GM21576 (cell line): ENCODE results near the gene SLC27A2.
A peak's percentile ranks its signal among the peaks of the same experiment; 100 is the strongest.

Experiments used
- ATAC-seq: cut with Tn5 transposase; IDR thresholded peaks from one replicate; pipeline ENCODE4 v1.9.1; 2021; ENCODE audit warnings: mild to moderate bottlenecking, moderate library complexity; ENCODE audit not compliant: unreplicated experiment

SLC27A2 gene

DNA sequence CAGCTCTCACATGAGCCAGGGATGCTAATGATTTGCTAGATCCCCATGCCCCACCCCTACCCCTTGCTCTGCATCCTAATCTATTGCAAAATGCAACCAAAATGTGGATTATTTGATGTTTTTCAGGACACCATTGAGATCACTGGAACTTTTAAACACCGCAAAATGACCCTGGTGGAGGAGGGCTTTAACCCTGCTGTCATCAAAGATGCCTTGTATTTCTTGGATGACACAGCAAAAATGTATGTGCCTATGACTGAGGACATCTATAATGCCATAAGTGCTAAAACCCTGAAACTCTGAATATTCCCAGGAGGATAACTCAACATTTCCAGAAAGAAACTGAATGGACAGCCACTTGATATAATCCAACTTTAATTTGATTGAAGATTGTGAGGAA is 53.8 kb downstream of the SLC27A2 start:
- no peak for ATAC-seq

DNA sequence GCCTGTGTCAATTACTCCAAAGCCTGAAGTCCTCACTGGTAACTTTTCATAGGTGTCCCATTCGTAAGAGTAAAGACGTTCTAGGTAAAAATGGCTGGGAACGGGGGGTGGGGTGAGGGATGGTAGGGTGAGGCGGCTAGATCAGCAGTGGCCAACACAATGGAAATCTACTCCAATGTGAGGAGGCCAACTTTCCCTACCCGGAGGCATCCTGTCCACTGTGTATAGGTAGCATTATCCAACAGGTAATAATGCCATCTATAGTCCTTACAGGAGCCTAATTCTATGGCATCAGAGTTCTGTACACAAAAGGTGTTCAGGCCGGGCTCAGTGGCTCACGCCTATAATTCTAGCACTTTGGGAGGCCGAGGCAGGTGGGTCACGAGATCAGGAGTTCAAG is 54.4 kb downstream of the SLC27A2 start:
- ATAC-seq: no peak

DNA sequence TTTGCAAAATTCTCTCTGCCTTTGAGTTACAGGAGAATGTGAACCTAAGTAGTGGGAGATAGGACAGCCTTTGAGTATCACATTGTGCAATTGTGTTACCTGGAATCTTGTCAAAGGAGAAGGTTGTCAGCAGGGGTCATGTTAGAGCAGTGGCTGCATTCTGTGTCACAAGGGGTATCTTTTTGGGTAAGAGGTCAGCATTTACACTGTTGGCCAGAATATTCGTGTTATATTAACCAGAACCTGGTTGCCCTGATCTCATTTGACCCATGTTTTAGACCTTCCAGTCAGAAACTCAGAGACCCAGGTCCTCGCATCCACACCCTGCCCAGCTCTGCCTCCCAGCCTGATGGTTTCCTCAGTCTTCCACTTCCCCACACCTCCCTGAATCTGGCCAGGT is 56.3 kb downstream of the SLC27A2 start:
- no peak for ATAC-seq

DNA sequence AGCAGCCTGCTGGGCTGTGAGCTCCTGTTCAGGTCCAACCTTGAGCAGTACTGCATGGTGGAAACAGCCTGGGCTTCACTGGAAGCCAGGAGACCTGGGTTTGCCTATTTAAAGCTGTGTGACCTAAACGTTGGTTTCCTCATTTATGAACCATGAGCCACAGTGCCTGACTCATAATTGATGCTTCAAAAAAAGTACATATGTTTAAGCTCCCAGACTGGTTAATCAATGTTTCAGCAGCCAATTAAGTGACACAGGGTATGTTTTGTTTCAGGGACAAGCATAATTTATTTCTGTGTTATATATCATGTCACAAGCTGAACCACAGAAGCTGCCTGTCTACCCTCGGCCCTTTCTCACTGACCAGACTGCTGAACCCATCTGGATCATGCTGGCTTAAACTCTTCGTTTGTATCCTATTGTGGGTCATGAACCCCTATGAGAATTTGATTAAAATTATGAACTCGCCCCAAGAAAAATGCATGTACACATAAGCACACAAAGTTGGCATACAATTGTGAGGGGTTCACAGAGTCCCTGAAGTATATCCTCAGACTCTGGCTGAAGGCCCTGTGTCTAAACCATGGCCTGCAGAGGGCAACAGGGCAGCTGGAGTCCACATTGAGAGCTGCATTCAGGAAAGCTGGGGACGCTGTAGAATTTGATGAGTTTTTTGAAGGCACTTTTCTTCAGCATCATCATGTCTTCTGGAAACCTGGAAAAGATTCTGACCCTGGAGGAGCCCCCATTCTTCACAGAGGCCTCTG is 59.9 kb downstream of the SLC27A2 start:
- no peak for ATAC-seq

DNA sequence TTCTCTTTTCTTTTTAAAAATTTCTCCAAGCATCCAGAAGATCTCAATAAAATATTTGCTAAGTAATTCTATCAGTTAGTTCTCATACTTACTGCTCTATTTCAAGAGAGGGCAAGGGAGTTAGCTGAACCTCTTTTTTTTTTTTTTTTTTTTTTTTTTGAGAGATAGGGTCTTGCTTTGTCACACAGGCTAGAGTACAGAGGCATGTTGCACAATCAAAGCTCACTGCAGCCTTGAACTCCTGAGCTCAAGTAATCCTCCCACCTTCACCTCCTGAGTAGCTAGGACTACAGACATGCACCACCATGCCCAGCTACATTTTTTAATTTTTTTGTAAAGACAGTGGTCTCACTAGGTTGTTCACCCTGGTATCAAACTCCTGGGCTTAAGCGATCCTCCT is 62.2 kb downstream of the SLC27A2 start:
- no peak for ATAC-seq

DNA sequence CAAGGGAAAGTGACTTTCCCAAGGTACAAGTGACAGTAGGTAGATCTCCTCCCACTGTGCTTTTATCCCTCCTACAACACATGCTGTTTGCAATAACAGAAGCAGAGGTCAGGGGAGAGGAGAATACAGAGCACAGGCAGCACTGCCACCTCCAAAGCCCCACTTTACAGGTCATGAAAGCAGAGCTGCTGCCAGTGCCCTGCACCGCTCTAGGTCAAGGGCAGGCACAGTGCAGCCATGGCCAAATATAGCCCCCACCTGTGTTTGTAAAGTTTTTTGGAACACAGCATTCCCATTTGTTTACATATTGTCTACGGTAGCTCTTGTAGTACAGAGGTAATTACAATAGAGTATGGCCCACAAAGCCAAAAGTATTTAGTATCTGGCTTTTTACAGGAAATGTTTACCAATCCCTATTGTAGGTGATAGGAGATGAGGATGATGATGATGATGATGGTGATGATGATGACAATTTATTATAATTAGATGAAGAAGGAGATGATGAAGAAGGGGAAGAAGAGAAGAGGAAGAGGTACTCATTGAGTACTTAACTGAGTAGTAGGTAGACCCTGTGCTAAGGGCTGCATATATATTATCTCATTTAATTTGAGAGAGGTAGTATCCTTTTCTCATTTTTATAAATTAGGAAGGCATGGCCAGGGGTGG is 63.1 kb downstream of the SLC27A2 start:
- no peak for ATAC-seq

DNA sequence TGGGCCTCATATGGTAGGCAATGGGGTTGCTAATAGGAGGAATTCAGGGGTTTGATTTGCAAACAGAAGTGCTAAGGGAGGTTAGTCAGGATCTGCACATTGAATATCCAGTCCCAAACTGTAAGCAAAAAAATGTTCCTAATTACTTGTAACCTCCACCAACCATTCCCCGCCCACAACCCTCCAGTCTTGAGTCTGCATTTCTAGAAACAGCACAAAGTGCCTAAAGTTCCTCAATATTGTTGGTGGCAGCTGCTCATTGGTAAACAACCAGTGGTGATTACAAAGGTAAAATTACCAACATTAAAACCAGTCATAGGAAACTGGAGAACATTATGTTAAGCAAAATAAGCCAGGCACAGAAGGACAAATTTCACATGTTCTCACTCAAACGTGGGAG is 64.6 kb downstream of the SLC27A2 start:
- ATAC-seq: no peak

DNA sequence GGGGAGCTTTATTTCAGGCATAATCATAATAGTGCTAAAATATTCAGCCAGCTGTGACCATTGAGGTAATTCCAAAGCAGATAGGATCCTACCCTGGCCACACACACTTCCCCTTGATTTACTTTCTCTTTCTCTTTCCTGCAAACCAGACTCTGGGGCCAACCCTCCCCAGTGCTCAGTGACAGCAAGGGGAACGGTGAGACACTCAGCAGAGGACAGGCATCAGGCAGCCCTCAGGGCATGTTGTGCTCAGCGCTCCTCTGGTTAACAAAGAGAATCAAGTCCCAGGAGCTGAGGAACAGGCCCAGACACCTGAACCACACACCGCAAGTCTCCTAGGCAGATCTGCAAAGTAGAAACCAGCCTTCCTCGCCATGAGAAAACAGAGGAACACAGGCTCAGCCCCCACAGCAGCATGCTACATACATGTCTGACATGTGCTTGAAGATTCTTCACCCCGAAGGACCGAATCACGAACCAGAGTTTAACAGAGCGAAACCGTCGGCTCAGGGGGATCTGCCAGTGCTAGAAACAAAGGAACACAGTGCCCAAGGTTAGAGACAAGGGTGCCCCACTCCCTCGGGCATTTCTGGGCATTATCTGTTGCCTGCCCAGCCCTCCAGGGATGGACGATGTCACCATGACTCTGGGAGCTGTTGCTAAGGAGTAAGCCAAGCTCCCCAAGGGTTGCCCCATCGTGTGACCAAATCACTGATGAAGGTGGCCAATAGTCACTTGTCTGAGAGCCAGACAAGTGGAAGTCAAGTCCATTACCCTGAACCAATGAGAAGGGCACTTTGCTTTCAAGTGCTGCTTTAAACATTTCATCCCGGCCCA is 66.0 kb downstream of the SLC27A2 start:
- ATAC-seq: peak; percentile 99

DNA sequence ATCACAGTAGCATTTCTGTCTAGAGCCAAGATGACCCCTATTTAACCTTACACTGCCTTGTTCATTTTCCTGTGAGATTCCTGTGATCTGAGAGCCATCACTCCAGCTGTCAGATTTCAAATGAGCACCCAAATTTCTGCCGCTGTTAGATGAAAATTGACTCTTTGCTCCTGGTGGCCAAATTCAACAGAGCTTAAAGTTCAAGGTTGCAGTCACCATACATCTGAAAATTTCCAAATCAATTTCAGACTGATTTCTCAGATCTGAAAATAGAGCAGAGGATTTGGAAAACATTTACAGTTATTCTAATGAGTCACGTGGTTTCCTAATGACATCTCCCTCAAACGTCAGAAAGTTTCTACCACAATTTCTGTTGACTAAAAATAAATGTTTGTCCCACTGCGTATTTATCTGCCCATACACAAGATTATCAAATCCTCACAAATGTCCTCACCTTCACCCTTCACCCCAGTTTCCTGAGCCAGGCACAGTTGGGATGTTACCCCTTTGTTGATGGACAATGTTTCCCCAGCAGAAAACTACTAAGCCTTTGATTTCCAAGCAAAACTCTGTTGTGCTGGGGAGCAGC is 67.1 kb downstream of the SLC27A2 start:
- no peak for ATAC-seq

DNA sequence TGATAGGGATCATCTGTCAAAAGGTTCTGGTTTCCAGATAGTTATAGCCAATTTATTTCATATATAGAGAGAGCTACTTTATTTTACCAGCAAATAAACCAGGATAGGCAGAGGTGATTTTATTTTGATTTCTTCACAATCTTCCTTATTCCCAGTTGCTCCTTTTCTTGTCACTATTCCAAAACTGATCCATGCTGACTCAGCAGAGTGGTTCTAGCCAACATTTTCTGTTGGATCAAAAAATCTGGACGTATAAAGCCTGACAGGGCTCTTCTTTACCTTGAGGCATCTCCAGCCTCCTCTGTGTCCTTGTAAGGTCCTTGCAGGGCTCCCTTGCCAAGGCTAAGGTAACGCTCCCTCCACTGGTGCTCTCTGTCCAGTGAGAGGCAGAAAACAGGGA is 67.7 kb downstream of the SLC27A2 start:
- ATAC-seq: no peak

DNA sequence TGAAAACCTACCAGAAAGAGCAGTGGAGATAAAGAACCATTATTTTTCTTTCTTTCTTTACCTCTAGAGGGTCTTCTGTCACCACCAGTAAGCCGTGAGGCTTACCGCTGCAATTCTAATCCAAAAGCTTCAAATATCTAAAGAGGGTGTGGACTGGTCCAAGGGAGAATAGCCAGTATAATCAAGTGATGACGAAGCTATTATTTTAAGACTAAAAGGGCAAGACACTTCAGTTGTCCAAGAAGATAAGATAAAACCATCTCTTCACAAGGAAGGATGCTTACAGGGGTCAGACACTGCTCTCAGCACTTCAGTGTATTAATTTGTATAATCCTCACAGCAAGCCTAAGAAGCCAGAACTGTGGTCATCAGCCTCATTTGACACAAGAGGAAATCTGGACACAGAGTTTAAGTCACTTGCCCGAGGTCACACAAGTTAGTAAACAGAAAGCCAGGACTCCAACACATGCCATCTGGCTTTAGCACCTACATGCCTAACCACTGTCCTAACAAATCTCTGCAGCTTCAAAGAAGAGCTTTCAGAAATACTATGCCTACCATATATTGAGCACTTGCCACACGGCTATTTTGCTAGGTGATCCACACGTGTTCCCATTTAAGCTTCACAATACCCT is 68.9 kb downstream of the SLC27A2 start:
- no peak for ATAC-seq

DNA sequence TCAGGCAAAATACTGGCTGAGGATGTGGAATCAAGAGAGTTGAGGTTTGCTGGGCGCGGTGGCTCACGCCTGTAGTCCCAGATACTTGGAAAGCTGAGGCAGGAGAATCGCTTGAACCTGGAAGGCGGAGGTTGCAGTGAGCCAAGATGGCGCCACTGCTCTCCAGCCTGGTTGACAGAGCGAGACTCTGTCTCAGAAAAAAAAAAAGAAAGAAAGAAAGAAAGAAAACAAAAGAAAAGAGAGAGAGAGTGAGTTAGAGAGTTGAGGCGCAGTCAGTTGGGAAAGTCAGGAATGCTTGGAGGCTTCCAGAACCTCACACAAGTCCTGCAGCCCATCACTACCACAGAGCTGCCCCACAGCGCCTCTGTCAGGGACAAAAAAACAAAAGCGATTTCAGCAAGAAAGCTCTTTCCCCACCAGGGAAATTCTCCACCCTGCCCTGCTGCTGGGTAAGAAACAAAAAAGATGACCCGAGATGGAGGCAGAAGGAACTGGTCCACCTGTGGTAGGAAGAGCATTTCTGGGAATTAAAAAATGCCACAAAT is 69.7 kb downstream of the SLC27A2 start:
- no peak for ATAC-seq

DNA sequence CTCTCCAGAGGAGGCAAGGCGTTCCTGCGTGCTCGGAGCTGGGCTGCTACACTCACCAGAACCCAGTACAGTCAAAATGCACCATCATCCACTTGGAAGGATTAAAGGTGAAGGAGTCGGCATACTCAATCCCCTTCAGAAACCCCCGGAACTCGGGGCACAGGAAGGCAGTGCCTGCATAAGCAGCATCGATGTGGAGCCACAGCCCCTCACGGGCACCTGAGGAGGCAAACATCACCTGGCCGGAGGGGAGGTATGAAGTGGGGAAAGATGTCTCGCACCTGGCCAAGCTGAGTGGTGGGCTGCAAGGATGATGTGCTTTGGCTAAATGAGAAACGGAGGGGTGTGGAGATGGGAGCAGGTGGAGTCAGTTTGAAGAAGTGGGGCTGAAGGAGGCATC is 70.6 kb downstream of the SLC27A2 start:
- no peak for ATAC-seq

DNA sequence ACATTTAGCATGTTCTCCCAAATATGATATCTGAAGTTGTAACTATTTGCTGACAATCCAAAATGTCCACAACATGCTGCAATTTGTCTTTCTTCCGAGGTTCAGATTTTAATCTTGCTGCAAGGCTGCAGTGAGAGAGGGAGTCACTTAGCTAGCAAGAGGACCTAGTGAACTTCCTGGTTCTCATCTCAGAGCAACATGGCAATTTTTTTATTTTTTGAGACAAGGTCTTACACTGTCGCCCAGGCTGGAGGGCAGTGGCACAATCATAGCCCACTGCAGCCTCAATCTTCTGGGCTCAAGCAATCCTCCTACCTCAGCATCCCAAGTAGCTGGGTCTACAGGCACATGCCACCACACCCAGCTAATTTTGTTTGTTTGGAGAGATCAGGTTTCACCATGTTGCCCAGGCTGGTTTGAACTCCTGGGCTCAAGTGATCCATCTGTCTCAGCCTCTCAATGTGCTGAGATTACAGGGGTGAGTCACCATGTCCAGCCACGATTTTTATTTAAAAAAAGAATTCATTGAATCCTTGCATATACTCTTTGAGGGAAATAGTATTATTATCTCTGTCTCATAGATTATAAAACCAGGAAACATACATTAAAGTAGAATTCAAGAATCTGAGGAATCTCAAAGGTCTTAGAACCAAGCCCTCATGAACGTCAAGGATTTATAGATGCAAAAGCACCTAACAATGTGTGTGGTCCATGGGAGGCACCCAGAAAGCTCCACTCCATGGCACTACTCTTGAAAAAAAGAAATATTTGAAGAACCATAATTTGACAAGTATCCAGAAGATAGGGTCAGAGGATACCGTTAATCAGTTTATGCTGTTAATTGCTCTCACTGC is 74.4 kb downstream of the SLC27A2 start:
- ATAC-seq: no peak

DNA sequence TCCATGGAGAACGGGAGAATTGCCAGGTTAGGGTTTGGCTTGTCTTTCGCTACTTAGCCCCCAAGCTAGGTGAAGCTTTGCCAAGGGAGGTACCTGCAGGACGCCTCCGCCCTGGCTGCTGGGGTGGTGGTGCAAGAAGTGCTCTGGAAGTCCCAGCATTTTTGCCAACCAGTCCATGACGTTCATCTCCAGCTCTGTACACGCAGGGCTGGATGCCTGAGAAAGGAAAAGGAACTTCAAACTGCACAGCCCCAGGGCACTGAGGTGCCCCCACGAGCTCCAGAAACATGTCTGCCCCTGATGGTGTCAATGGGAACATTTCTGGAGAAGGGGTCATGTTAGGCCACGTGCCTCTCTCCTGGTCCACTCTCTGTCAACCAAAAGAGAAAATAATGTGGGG is 75.3 kb downstream of the SLC27A2 start:
- ATAC-seq: no peak

DNA sequence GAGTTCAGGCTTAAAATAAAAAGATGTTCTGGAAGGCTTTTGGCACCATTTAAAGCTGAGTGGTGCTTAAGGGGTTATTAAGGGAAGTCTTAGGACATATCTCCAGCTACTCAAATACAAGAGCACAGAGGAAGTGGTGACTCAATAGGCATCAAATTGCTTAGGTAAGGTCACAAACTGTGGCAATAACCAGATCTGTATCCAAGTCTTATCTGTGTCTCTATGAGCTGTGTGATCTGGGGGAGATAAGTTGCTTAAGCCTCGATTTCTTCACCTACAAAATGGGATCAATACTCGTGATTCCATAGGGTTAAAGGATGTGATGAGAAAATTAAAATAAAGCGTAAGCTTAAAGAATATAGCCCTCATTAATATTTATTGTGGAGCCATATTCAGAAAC is 75.9 kb downstream of the SLC27A2 start:
- ATAC-seq: no peak

DNA sequence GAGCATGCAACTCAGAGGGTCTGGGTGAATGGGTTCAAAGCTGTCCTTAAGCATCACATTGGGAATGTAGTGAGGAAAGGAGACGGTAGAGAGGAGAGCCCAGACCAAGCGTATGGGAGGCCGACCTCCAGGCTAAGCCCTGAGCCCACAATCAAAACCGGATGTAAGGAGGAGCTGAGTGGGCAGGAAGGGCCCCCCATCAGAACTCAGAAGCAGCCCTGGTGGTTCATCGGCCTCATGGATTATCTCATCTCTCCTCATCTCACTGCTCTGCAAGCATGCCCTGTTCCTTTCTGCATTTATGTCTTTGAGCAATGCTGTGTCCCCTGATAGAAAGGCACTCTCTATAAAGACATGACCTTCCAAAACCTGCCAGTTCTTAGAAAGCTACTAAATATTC is 77.3 kb downstream of the SLC27A2 start:
- no peak for ATAC-seq

DNA sequence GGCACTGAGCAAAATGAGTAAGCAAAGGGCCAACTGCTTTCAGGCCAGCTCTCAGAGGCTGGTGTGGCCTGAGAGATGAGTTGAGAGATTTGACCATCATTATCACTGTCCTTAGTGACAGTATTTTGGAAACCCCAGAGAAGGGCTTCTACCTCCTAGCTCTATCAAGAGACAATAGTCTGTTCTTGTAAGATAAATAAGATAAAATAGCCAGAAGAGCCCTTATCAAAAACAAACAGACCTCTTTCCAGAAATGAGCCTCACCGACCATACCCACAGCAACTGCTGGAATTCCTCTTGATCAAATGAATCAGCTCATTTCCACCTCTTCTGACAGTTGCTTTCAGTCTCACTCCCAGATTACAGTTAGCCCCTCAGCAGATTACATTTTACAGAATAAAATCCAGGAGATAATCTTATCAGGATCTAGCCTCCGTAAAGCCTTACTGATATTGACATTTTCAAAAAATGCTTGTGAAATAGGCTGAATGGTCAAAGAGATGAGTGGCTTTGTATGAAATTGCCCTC is 79.0 kb downstream of the SLC27A2 start:
- no peak for ATAC-seq

DNA sequence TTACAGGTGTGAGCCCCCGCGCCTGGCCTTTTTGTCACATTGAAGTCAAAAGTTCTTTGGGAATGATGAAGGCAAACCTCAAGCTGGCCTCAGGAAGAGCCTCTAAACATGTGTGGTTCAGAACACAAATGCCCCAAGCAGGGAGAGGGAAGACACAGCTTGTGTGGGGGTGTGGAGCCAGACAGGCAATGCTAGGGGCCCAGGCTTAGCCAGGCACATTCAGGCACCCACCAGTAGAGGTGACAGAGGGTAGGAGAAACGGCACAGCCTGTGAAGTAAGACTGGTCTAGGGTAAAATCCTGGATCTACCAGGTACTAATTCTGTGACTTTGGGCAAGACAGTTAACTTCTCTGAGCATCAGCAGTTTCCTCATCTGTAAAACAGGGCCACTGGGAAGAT is 80.0 kb downstream of the SLC27A2 start:
- no peak for ATAC-seq

DNA sequence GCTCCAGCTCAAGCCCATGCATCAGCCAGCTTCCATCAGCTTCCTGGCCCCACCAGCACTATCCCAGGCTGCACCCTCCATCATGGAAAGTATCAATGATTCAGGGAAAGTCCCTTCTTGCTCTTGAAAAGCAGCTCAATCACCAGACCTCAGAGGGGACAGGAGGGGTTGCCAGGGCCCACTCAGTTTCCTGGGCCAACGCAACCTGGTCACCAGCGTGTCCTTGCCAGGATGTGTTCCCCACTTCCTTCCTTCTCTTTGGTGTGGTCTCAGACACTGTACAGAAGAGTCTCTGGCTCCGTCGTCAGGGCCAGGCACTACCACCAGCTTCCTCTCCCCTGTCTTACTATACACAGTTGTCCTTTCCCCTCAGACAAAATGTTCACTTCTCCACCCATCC is 80.5 kb downstream of the SLC27A2 start:
- ATAC-seq: no peak
